ENCODE results near the gene SPARC.
"Not testable (repeated sequence)": the region's sequence is repeated elsewhere in the genome, so short reads cannot be mapped to it uniquely, and the experiment has no call there.

Gene SPARC, protein sequence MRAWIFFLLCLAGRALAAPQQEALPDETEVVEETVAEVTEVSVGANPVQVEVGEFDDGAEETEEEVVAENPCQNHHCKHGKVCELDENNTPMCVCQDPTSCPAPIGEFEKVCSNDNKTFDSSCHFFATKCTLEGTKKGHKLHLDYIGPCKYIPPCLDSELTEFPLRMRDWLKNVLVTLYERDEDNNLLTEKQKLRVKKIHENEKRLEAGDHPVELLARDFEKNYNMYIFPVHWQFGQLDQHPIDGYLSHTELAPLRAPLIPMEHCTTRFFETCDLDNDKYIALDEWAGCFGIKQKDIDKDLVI

DNA sequence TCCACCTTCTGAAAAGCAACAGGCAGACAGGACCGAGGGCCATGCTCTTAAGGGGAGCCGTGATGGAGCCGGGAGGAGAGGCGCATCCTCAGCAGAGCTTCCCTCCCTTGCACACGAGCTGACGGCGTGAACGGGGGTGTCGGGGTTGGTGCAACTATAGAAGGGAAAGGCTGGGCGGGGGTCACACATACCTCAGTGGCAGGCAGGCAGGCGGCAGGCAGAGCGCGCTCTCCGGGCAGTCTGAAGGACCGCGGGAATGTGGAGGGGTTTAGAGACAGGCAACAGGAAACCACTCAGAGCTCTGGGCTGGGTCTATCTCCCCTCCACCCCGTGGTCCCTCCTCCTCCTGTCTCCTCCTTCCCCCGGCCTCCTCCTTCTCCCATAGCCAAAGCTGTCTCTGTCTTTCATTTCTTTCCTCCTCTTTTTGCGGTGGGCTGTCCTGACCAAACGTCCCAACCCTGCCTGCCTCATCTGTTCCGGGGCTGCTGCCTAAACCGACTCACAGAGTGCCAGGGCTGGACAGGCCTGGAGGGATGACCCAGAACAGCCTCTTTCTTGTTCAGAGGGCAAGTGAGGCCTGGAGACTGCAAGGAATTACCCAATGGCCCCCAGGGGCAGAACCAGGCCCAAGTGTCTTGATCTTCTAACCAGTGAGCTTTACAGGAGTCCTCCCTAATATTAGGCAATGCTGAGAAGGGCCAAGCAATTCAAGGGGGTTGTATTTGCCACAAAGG is at the start of gene SPARC:
TSS of gene SPARC (minus strand) at position 242 of the 734 bp plus-strand sequence. CDS start 10,727 bp downstream, outside the sequence.
- DNase-seq: no peak

DNA sequence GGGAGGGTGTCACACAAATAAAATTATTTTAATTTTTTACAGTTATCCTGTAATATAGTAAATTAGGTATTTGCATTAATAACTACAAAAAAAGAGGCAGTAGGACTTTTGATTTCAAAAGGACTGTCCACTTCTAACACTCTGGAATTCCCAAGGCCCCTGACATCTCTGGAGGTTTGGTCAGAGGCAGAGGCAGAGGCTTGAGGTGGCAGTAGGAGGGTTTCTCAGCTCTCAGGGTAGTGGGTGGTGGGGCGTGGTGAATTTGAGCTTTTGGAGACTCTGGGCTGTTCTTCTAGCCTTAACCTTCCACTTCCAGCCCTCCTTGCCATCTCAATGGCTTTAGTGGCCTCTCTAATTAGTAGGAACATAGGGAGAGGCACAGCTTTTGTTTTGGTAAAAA is 48.9 kb upstream of the SPARC start:
- no peak for DNase-seq

DNA sequence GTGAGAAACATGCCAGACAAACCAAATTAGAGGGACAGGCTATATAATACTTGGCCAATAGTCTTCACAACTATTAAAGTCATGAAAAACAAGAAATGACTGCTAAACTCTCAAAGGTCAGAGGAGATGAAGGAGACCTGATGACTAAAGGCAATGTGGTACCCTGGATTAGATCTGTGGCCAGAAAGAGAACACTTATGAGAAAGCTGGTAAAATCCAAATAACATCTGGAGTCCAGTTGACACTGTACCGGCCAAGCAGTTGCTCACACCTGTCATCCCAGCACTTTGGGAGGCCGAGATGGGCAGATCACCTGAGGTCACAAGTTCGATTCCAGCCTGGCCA is 47.3 kb upstream of the SPARC start:
- no peak for DNase-seq

DNA sequence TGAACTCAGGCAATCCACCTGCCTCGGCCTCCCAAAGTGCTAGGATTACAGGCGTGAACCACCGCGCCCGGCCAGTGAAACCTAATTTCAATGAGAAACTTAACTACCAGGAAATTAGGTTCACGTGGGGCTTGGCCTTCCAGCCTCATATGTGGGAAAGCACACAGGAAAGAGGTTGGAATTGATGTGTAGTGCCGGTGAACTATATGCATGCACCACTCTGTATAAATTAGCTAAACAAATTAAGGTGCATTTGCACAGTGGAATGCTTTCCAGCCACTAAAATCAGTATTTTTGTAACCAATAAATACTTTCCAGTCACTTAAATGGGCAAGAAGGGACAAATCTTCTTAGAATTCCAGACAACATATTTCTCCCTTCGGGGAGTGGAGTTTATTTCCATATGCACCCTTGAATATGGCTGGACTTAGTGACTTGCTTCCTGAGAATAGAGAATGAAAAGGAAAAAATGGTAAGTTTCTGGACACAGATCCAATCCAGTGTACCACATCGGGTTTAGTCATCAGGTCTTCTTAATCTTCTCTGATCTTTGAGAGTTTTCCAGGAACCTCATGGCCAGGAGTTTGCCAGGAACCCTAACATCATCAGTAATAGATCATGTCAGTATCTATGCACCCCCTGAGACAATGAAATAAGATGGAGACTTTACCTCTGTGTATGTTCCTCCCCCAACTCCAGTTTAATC is 46.8 kb upstream of the SPARC start:
- no peak for DNase-seq

DNA sequence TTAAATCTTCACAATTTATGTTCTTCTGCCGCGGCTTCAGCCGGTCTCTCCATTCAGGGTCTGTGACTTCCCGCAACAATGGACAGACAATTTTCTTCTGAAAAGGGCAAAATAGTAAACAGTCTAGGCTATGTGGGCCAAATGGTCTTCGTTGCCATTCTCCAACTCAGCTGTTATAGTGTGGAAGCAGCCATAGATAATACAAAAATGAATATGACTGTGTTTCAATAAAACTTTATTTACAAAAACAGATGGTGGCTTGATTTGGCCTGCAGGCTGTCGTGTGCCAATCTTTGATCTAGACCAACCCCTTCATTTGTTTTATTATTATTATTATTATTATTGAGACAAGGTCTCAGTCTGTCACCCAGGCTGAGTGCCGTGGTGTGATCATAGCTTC is 43.7 kb upstream of the SPARC start:
- DNase-seq: no peak

DNA sequence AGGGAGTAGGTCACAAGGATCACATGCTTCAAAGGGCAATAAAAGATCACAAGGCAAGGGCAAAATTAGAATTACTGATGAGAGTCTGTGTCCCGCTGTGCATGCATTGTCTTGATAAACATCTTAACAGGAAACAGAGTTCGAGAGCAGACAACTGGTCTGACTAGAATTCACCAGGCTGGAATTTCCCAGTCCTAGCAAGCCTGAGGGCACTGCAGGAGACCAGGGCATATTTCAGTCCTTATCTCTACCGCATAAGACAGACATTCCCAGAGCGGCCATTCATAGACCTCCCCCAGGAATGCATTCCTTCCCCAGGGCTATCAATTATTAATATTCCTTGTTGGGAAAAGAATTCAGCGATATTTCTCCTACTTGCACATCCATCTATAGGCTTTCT is 42.9 kb upstream of the SPARC start:
- DNase-seq: not testable (repeated sequence)

DNA sequence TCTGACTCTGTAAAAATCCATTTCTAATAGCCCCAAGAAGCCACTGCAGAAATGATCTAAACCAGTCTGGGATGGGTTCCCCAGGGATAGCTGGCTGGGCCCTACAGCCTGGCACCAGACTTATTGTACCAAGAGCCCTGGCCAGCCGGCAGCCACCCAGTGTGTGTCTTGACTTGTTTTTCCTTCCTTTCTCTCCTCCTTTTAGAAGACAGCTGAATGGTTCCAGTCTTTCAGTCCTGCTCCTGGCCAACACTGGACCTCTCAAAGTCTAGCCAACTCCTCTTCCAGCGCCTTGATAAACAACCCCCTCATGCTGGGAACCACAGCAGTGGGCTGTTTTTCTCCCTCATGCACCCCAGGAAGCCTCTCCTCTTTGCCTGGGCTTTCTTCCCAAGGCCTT is 37.6 kb upstream of the SPARC start:
- no peak for DNase-seq

DNA sequence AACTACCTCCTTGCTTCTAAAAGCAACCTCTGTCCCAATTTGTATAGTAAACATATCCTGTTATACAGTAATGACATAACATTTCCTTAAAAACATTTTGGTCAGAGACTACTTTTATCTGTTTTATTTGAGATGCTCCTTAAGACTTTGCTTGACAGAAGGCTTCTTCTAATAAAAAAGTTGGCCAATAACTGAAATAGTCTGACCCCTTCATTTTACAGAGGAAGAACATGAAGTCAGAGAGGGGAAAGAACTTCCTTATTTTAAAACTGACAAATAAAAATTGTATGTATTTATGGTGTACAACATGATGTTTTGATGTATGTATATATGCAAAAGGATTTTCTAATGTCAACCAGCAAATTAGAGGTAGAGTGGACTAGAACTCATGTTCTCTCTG is 35.8 kb upstream of the SPARC start:
- DNase-seq: no peak

DNA sequence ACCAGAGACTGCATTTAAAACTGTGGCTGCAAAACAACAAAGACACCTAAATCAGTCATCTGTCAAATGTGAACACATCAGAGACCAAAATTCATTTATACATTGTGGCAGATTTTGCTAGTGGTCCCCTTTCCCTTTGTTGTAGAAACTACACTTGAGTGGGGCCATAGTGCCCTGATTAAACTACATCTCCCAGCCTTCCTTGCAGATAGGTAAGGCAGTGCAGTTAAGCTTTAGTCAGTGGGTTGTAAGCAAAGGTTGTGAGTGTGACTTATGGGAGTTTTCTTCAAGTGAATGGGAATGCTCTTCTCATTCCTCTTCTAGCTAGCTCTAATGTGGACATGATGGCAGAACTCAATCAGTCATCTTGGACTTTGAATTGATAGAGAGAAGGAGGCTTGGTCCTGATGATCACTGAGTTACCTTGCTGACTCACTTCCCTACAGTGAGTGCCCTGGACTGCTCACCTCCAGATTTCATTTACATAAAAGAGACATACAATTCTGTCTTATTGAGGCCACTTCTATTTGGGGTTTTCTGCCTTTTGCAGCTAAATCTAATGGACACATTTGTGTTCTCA is 35.2 kb upstream of the SPARC start:
- no peak for DNase-seq

DNA sequence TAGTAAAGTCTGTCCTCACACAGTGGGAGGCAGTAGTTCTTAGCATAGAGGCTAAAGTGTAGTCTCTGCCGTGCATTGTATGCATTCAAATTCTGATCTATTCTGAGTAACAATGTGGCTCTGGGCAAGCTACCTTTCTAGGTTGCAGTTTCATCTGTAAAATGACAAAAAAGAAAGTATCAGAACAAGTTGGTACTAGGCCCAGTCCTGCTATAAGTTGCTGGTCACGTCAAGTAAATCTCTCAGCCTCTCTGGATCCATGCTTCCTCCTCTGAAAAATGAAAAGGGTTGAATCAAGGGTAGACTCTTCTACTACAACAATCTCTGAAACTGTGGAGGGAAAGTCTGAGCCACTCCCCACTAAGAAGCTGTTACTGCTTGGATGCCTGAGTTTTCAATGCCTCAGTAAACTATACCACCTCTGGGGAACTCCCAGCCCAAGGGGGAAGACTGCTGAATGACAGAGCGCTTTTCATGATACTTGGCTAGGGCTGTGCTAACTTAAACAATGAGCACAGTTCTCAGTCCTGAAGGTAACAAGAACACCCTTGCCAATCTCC is 34.5 kb upstream of the SPARC start:
- DNase-seq: no peak

DNA sequence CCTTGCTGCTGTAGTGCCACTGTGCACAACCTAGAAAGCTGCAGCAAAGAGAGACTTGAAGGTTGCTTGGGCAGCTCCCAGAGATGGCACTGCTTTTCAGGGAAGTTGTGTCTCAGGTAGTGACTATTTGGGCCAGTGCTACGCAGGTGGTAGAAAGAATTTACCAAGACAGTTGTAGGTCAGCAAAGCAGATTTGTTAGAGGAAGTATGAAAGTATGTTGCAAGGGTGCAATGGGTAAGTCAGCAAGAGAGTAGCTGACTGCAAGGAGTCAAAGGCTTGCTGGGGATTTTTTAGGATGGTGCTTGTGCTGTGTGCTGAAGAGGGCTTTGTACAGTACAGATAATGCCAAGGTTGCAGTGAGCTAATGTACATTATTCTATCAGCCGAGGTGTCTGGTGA is 33.5 kb upstream of the SPARC start:
- DNase-seq: no peak

DNA sequence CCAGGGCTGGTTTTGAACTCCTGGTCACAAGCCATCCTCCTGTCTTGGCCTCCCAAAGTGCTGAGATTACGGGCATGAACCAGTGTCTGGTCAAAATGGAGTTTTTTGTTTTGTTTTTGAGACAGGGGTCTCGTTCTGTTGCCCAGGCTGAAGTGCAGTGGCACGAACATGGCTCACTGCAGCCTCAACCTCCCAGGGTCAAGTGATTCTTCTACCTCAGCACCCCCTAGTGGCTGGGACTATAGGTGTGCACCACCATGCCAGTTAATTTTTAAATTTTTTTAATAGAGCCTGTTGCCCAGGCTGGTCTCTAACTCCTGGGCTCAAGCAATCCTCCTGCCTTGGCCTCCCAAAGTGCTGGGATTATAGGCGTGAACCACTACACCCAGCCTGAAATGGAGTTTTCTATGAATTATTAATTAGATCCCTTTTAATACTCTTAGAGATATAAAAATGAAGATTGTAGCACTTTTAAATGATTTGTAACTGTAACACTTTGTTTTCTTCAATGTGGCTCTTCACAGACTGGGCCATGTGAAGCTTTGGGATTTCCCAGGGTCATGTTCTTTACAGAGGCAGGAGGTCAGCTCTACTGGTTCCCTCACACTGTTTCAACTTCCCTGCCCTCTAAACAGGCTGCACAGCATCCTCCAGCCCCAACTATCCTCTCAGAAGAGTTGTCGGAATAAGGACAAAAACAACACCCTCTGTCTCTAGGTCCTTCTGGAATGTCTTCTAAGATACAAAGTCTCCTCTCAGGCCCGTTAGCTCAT is 32.7 kb upstream of the SPARC start:
- DNase-seq: no peak

DNA sequence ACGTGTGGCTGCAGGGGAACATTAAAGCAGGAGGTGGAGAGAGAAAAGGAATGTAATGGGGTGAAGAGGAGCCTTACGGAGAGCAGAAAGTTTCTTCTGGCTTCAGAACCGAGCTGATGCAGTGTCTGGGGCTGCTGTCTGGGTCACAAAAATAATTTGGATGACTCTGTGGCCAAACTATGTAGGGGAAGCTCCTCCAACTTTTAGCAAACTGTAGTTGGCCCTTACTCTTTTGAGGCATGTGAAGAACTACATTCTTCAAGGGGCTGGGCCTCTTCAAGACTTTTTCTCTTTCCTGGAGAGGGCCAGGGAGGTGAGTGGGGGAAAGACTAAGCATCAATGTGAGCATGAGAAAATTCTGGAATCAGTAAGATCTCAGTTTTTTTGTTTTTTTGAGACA is 31.9 kb upstream of the SPARC start:
- no peak for DNase-seq

DNA sequence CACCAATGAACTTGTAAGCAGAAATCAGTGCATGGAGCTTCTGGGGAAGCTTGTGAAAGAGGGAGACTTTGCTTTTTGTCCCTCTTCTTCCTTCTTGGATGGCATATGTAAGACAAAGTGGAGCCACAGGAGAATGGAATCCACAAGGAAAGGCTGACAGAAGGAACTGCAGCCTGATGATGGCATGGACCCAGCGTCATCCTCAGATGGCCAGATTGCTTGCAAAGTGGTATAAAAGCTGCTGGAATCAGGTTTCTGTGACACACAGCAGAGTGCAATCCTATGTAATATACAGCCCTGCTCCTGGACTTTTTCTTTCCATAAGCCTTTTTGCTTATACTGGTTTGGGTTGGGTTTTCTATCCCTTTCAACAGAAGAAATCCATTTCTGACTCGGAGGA is 31.4 kb upstream of the SPARC start:
- DNase-seq: no peak

DNA sequence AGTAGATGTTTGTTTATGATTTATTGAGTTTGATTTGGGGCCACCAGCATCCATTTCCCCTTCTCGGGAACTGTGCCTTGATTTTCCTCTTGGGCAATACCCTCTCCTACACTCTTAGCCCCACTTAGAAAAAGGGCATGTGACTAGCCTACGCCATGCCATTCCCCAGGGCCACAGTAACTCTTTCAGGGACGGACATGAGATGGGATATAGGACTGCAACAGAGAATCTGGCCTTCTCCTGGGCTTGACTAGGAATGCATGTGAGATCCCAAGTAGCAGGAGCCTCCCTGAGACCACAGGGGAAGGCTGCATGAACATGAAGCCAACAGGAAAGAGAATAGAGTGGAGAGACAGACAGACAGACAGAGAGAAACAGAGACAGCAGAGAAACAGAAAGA is 30.7 kb upstream of the SPARC start:
- no peak for DNase-seq

DNA sequence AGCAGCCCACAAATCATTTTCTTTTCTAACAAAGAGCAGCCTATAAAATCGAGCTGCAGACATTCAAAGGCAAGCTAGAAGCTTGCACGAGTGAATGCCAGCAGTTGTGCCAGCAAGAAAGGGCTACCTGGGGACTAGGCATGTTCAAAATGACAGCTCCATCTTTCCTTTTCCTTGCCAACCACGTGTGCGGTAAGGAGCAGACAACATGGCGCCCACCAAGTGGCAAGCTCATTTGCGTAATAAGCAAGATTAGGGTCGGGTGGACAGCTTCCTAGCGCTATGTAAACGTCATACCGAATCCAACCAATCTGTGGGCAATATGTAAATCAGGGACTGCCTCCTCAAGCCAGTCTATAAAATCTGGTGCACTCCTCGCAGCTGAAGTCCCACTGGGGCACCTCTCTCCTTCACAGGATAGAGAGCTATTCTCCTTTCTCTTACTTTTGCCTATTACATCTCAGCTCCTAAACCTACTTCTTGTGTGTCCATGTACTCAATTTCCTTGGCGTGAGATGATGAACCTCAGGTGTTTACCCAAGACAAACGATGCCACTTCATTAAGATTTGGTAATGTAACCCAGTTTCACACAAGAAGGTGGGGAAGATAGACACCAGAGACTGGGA is 22.5 kb upstream of the SPARC start:
- DNase-seq: no peak

DNA sequence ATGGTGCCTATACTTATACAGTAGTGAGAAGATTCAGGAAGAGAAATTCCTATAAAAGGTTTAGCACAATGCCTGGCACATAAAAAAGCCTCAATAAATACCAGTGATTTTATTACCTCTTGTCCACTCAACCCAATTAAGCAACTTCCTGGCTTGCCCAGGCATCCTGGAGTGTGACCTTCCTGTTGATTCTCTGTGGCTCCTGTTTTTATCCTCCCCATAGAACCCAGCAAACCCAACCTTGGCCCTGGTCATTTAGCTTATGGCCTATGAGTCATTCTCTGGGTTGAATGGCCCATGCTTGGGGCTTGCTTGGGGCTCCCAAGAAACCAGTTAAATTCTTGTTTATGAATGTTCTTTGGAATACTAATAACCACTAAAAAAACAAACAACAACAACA is 21.4 kb upstream of the SPARC start:
- DNase-seq: no peak

DNA sequence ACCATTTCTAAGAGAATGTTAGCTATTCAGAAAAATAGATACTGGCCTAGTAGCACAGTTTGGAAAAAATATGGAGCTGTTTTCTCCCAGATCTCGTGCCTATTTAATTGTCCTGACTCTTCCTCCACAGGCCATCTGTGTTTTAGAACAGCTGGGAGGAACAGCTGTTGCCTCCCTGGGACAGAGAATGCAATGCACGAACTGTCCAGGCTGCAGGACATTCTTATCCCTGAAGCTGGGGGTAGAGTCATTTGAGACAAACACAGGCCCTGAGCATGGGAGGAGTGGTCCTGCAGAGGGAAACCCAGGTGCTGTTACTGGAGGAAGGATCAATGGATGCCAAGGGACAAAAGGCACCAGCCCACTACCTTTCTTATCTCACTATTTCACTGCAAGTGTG is 20.9 kb upstream of the SPARC start:
- no peak for DNase-seq

DNA sequence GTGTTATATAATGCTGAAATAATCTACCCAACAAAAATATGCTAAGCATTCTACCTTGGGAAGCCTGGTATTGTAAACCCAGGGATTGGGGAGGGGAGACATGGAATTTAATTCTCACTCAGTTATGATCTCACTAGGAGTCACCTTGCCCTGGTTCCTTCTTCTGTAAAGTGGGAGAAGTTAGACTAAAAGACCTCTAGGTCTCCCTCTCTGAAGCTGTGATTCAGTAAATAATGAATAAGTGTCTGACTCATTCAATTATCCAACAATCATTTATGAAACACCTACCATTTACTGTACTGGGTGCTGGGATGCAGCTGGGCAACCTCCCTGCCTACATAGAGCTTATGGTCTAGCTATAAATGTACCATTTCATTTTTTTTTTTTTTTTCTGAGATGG is 20.2 kb upstream of the SPARC start:
- no peak for DNase-seq

DNA sequence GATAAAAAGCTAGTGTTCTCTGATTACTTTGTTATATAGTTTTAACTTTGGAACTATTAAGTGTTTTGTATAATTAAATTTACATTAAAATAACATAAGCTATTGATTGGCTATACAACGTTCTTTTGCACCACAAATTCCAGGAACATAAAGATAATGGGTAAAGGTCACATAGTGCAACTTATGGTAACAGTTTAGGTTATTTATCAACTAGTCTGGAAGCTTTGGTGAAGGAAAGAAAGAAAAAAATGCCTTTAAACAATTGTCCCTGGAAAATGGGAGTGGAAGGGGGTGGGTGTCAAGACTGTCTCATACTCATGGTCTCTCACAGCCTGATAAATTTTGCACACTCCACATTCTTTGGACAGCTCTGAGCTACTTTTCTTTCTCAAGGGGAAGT is 17.1 kb upstream of the SPARC start:
- no peak for DNase-seq

DNA sequence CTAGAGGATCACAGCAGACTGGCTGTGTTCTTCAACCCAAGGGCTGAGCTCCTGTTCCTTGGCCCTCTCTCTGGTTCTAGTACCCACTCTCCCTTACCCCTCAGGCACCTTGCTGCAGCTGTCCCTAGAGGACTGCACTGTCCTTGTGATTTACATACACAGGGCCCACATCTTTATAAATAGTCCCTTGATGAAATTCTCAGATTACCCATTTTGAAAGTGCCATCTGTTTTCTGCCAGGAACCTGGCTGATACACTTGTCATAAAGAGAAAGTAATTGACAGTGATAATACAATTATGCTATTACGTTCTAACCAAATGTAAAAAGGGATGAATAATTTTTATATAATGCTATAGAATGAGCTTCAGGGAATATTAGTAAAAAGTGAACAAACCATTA is 16.5 kb upstream of the SPARC start:
- no peak for DNase-seq

DNA sequence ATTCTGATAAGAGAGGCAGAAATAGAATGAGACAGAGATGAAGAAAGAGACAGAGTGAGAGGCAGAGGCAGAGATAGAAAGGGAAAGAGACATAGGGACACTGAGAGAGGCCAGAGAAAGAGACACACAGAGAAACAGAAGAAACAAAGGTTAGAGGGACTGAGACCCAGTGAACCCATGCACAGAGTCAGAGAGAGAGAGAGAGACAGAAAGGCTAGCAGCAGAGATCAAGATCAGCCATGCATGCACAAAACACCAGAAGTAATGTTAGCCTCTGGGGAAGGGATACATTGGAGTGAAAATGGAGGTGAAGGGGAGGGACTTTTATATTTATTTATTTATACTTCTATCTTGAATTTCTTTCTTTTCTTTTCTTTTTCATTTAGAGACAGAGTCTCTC is 14.1 kb upstream of the SPARC start:
- no peak for DNase-seq
